NB4 (cell line): ENCODE data around the gene MARS1.

Experiments used
- CTCF ChIP-seq: IDR thresholded peaks from one replicate; pipeline ENCODE4 v1.5.1; 2012; ENCODE audit warnings: low read depth, low read length
- MAX ChIP-seq: IDR thresholded peaks from 2 replicates; pipeline ENCODE4 v1.6.1; 2011; ENCODE audit warnings: low read depth, low read length
- POLR2A ChIP-seq: IDR thresholded peaks from 2 replicates; pipeline ENCODE4 v1.6.1; 2011; ENCODE audit warnings: mild to moderate bottlenecking; ENCODE audit not compliant: insufficient read length; ENCODE audit errors: extremely low read depth

- TF ChIP-seq CTCF: no peak
- TF ChIP-seq POLR2A: no peak
- no peak for TF ChIP-seq MAX
Observed at GRCh38 chr12:57461276-57461916, 26.5 kb upstream of the MARS1 start.
